Esophagus muscularis mucosa (tissue), 4 donors: ENCODE measurements around the gene CASTOR1. TPM values are rescaled to one million over a fixed set of nuclear protein-coding genes. Genes with fewer than 3 reads are reported as not detected.
A peak's percentile ranks its signal among the peaks of the same experiment; 100 is the strongest.

ENCODE experiments used
- DNase-seq: peaks from one replicate; pipeline ENCODE4 v3.0.0-alpha.2; 2017; ENCODE audit errors: extremely low spot score
- H3K27ac ChIP-seq, 4 donors: fragments of 200-600 bp; sonication (generic); replicated peaks in 1 of 4; 1 replicate in 3 of 4; 2 replicates in 1 of 4; pipeline ENCODE4 v1.5.1; 2016 to 2019; ENCODE audit warnings: mild to moderate bottlenecking in 1 of 4
- H3K27me3 ChIP-seq, 4 donors: fragments of 200-600 bp; sonication (generic); one replicate each; pipeline versions ENCODE4 v1.5.1 to v1.6.0; 2016 to 2019
- H3K36me3 ChIP-seq, 4 donors: fragments of 200-600 bp; sonication (generic); one replicate each; pipeline ENCODE4 v1.5.1; 2016 to 2019
- H3K4me1 ChIP-seq, 4 donors: fragments of 200-600 bp; sonication (generic); one replicate each; pipeline ENCODE4 v1.5.1; 2016 to 2019
- H3K4me3 ChIP-seq, 4 donors: fragments of 200-600 bp; sonication (generic); 1 replicate in 2 of 4; 2 replicates in 2 of 4; pipeline ENCODE4 v1.5.1; 2016 to 2019; ENCODE audit warnings: mild to moderate bottlenecking in 4 of 4, moderate library complexity in 1 of 4
- H3K9me3 ChIP-seq, 4 donors: fragments of 200-600 bp; sonication (generic); 1 replicate in 3 of 4; 2 replicates in 1 of 4; pipeline ENCODE4 v1.5.1; 2016 to 2019
- EP300 ChIP-seq: sonication (generic); formaldehyde crosslinking; IDR thresholded peaks from one replicate; pipeline ENCODE4 v1.6.1; 2017; ENCODE audit warnings: antibody characterized with exemption
- POLR2A ChIP-seq: fragments of 450-650 bp; IDR thresholded peaks from one replicate; pipeline ENCODE4 v1.6.1; 2017; ENCODE audit warnings: antibody characterized with exemption, moderate library complexity, mild to moderate bottlenecking, low read depth
- POLR2AphosphoS5 ChIP-seq, 2 donors: sonication (generic); formaldehyde crosslinking; IDR thresholded peaks; one replicate each; pipeline ENCODE4 v1.6.1; 2017; ENCODE audit warnings: antibody characterized with exemption in 2 of 2
- WGBS: methylation state at CpG from one replicate; pipeline ENCODE4 v1.1.5; 2018; 5-methylcytosine and 5-hydroxymethylcytosine counted together
- intact Hi-C: fragments of 100-400 bp; cut with DNase I; formaldehyde crosslinking; loops from one replicate; pipeline ENCODE4 v1.15.1; 2023
- total RNA-seq, 4 donors: library from RNA; depleted of rRNA; stranded (reverse); fragments of >200 nt; gene quantifications; one replicate each; pipeline versions ENCODE4 v1.1.0 to v1.2.1, GENCODE V29; 2016
- TF ChIP-seq, protein P1 (sequence below), 3 experiments: fragments of 200-600 bp in 2 of 3; fragments of 450-650 bp in 1 of 3; sonication (generic) in 2 of 3; IDR thresholded peaks; one replicate each; pipeline ENCODE4 v1.5.1; 2017 to 2019; ENCODE audit warnings: antibody characterized with exemption in 3 of 3, mild to moderate bottlenecking in 2 of 3, moderate library complexity in 1 of 3

Gene CASTOR1
- total RNA-seq, 4 donors from 2014 or later: 16.5 to 19.4 (median 17.8) TPM

DNA sequence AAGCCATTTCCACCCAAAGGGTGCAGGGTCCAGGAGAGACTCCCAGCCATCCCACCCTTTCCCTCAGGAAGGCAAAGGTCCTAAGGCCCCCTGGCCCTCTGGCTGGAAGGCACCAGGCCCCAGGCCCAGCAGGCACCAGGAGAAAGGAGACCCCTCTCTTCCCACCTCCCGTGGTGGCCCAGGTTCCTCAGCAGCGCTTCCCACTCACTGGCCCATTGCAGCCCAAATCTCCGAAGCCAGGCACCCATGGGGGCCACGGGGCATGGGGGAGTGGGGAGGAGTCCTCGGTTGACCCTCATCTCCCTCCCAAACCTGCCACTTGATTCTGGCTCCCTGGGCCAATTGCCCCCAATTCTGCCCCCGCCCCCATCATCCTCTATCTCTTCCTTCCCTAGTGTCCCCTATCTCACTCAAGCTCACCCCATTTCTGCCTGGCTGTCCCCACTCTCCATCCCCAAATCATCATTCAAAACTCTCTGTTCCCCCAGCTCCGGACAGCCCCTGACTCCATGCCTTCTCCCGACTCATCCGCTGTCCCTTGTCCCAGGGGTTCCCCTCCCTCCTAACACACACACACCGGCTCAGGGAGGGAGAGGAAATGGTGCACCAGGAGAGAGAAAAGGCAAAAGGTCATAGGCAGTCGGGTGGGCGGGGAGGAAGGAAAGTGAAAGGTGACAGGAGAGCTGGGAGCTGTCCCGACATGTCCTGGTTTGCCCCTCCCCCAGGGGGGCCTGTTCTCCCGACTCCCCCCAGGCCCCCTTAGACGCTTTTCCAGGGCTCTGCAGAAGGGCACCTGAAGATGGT is 43.9 kb downstream of the CASTOR1 start:
- TF ChIP-seq, protein P1, sequence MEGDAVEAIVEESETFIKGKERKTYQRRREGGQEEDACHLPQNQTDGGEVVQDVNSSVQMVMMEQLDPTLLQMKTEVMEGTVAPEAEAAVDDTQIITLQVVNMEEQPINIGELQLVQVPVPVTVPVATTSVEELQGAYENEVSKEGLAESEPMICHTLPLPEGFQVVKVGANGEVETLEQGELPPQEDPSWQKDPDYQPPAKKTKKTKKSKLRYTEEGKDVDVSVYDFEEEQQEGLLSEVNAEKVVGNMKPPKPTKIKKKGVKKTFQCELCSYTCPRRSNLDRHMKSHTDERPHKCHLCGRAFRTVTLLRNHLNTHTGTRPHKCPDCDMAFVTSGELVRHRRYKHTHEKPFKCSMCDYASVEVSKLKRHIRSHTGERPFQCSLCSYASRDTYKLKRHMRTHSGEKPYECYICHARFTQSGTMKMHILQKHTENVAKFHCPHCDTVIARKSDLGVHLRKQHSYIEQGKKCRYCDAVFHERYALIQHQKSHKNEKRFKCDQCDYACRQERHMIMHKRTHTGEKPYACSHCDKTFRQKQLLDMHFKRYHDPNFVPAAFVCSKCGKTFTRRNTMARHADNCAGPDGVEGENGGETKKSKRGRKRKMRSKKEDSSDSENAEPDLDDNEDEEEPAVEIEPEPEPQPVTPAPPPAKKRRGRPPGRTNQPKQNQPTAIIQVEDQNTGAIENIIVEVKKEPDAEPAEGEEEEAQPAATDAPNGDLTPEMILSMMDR (IDR thresholded peaks at IDR 0.05): no peak
- TF ChIP-seq POLR2A: no peak
- Histone ChIP-seq H3K4me3 (peak overlapping the region; percentile 52 to 63 (median 53)), H3K4me1 (peaks cover 14 to 36% (median 33%) of the 10 kb centered on the region in 4 donors), H3K27ac (peak overlapping the region in 2 of 4 donors; percentile 23 to 41), H3K27me3 (peaks cover 0 to 78% (median 10%) of the 10 kb centered on the region in 4 donors), H3K36me3 (no peaks in the 10 kb centered on the region), H3K9me3 (no peaks in the 10 kb centered on the region)
- intact Hi-C loops: no loop called here
- WGBS: 66% methylated on average over 15 of the region's 15 CpGs
- no peak for DNase-seq

DNA sequence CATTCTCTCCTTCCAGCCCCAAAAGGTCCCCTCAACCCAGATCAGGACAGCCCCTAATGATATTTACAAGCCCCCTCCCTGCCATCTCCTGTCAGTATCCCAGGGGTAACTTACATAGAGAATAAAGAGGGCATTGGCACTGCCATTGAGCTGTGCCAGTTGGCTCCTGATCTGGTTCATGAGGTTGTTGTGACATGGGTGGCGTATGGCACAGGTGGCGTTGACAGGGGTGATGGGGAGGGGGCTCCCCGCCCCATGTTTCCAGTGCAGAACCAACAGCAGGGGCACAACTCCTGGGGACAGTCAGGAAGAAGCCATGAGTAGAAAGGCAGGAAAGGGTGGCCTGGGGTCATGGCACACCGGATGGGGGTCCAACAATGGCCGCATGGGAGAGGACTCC is 44.7 kb downstream of the CASTOR1 start:
- H3K27me3 ChIP-seq: peaks cover 0 to 74% (median 10%) of the 10 kb centered on the region in 4 donors
- peaks cover 14 to 36% (median 33%) of the 10 kb centered on the region in 4 donors for H3K4me1 ChIP-seq
- DNase-seq: no peak
- H3K27ac ChIP-seq: no peak overlapping the region
- 94% methylated on average over 5 of the region's 5 CpGs for WGBS
- no peaks in the 10 kb centered on the region for H3K36me3 ChIP-seq
- intact Hi-C loops: no loop called here
- no peak overlapping the region for H3K4me3 ChIP-seq
- TF ChIP-seq POLR2AphosphoS5 (IDR thresholded peaks at IDR 0.05) (no peak), EP300 (no peak), POLR2A (no peak)
- TF ChIP-seq, protein P1 (IDR thresholded peaks at IDR 0.05): no peak
- H3K9me3 ChIP-seq: no peaks in the 10 kb centered on the region

DNA sequence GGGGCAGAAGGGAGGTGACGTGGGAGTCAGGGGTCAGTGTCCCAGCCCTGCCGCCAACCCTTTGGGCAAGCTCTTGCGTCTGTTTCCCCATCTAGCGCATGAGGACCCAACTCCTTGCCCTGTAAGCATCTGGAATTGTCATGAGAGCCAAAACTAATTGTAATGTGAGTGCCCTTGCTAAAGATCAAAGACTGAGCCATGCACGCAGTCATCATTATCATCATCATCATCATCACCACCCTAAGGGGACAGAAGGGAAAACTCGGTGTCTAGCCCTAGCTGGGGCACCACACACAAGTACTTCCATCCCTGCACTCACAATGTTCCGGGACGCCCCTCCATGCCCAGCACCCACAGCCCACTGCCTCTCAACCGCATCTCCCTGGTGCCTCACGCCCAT is 45.2 kb downstream of the CASTOR1 start:
- TF ChIP-seq POLR2AphosphoS5 (IDR thresholded peaks at IDR 0.05) (no peak), POLR2A (no peak), EP300 (no peak)
- TF ChIP-seq, protein P1 (IDR thresholded peaks at IDR 0.05): no peak
- 95% methylated on average over 10 of the region's 10 CpGs for WGBS

DNA sequence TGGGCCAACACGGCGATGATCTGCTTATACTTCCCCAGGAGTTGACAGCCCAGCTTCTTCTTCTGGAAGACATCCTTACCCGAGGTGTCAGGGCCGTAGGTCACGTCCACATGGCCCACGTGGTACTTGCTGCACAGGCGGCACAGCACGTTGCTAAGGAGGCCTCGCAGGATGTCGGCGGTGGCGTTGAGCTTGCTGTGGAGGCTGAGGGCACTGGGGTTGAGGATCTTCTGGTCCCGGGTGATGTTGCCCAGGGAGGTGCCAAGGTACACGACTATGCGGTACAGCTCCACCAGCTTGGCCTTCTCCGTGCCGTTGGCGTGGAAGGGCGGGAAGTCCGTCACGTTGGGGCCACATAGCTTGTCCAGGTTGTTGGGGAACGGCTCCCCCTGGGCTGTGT is 45.6 kb downstream of the CASTOR1 start:
- Histone ChIP-seq H3K4me3 (no peak overlapping the region), H3K4me1 (peaks cover 14 to 29% (median 25%) of the 10 kb centered on the region in 4 donors), H3K27me3 (peaks cover 0 to 64% (median 10%) of the 10 kb centered on the region in 4 donors), H3K9me3 (no peaks in the 10 kb centered on the region), H3K36me3 (no peaks in the 10 kb centered on the region), H3K27ac (no peak overlapping the region)
- no peak for TF ChIP-seq EP300
- no peak for TF ChIP-seq POLR2AphosphoS5 (IDR thresholded peaks at IDR 0.05)
- TF ChIP-seq, protein P1 (IDR thresholded peaks at IDR 0.05): no peak
- no peak for TF ChIP-seq POLR2A
- intact Hi-C loops: no loop called here
- no peak for DNase-seq
- 97% methylated on average over 21 of the region's 22 CpGs for WGBS

More for the DNA sequence above, 45.2 kb downstream of the CASTOR1 start:
- peaks cover 14 to 33% (median 29%) of the 10 kb centered on the region in 4 donors for H3K4me1 ChIP-seq
- H3K4me3 ChIP-seq: no peak overlapping the region
- H3K36me3 ChIP-seq: no peaks in the 10 kb centered on the region
- intact Hi-C loops: no loop called here
- no peak for DNase-seq
- no peaks in the 10 kb centered on the region for H3K9me3 ChIP-seq
- H3K27me3 ChIP-seq: peaks cover 0 to 68% (median 10%) of the 10 kb centered on the region in 4 donors
- no peak overlapping the region for H3K27ac ChIP-seq
